Activated CD8-positive, alpha-beta memory T cell treated with anti-CD3 and anti-CD28 coated beads for 4 hours (primary cell): ENCODE measurements around the gene NARS2.
"Not testable (repeated sequence)": the region's sequence is repeated elsewhere in the genome, so short reads cannot be mapped to it uniquely, and the experiment has no call there.

ENCODE experiments used
- DNase-seq, 2 donors: peaks; one replicate each; pipeline ENCODE4 v3.0.0-alpha.2; 2020; ENCODE audit warnings: low read depth in 2 of 2

Gene NARS2

DNA sequence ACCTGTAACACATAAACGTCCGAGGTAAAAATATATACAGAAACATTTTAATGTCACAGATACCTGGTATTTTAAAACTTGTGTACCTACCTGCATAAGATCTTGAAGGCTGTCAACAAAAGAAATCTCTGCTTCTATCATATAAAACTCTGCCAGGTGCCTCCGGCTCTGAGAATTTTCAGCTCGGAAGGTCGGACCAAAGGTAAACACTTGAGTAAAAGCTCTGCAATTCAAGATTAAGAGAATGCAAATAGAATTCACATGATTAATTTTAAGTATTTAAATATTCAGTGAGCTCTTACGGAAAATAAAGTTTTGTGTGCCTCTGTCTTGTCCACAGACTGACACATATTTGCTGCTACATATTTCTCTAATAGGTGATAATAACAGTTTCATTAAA lies 81.7 kb downstream of the NARS2 start:
- no peak for DNase-seq

DNA sequence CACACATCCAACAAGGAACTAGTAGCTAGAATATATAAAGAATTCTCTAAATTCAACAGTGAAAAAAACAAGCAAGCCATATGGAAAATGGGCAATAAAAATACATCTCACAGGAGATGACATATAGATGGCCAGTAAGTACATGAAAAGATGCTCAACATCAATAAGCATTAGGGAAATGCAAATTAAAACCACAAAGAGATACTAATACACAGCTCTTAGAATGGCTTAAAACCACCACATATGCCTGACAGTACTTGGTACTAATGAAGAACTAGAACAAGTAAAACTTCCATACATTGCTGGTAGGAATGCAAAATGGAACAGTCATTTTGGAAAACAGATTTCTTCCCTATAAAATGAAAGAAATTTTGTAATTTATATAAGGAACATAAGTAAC lies 85.5 kb downstream of the NARS2 start:
- no peak for DNase-seq

DNA sequence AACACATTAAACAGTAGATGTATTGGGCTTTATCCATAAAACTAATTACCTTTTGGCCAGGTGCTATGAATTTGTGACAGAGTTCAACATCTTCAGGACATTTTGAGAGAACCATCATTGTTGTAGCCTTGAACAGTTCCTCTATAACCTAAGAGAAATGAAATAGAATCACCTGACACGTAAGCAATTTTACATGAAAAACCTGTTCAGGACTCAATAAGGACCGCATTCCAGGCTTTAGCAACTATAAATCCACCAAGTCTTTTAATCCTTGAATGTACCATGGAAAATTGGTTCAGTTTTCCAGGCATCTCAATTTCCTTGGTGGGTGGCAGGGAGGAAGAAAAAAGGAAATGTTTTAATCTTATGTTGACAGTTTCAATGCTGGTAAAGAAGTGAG lies 96.1 kb downstream of the NARS2 start:
- DNase-seq, result no peak

DNA sequence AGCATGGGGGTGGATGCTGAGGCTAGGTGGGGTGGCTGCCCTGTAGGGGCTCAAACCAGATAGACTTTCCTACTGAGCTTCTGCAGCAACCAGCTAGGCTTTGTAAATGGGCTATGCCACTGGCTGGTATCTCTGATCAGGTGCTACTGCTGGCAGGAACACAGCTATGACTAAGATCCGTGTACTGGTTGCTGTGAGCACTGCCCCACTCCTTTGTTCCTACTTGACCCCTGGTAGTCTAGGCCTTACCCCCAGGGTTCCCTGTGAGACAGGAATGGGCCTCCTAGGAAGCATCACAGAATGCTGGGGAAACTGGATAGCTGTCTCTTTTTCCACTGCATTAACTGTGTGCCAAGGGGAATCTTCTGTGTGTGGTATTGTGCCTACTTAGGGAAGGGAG lies 98.6 kb downstream of the NARS2 start:
- no peak for DNase-seq

DNA sequence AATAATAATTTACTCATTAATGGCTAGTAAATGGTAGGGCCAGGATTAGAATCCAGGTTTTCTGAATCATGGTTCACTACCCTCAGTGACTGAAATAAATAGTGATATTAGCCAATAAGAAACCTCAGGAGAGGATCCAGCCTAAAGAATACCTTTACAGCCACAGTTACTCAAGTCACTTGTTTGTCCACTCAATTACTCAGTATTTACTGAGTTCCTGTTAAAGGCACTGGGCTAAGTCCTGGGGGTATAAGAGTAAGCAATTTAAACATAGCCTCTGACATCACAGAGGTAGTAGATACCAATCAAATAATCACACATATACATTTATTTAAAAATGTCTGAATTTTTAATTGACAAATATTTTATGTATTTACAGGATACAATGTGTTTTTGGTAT lies 100.2 kb downstream of the NARS2 start:
- no peak for DNase-seq

DNA sequence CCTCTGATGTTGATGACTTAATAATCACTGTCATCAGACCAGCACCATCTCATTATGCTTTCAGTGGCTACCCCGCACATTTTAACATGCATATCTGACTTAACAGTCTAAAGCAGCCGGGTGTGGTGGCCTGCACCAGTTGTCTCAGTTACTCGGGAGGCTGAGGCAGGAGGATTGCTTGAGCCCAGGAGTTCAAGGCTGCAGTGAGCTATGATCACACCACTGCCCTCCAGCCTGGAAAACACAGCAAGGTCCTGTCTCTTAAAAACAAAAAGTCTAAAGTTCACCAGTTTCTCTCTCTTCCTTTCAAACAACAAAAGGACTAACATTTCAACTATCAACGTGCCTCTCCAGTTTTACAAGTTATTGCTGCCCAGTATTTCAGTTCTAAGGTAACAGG lies 101.8 kb downstream of the NARS2 start:
- DNase-seq, result no peak

DNA sequence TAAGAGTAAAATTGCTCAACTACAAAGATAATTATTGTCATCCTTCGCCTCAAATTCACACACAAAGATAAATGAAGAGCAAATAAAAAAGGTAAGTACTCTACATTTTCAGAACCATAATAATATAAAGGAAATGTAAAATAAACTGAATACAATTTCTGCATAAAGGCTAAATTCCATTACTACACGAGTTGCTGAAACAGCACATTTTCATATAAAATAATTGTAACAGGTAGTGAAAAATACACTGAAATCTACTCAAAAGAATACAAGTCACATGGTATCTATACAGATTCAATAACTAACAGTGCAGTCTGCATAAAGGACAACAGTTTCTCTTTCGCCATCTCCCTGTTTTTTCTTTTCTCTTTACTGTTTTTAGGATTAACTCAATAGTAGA lies 102.3 kb downstream of the NARS2 start:
- no peak for DNase-seq

DNA sequence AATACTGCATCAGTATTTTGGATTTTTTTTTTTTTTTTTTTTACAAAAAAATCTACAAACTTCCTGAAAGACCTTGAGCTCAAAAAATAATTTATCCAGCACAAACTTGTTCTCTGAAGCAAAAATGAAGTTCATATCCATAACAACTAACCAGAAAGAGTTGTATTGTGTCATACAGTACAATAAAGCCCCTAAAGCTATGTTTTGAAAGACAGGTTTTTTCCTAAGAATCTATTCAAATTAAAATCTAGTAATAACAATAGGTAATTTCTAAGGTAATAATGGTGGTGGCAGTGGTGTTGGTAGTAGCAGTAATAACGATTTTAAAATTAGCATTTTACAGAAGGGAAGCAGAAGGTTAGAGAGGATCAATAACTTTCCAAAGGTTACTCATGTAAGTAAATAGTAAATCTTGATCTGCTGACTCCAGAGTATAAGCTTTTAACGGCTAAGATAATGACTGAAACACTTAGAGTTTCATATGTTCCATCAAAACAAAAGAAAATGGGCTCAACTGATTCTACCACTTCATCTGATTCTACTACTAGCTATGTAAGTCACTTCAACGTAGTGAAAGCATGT lies 103.7 kb downstream of the NARS2 start:
- no peak for DNase-seq

DNA sequence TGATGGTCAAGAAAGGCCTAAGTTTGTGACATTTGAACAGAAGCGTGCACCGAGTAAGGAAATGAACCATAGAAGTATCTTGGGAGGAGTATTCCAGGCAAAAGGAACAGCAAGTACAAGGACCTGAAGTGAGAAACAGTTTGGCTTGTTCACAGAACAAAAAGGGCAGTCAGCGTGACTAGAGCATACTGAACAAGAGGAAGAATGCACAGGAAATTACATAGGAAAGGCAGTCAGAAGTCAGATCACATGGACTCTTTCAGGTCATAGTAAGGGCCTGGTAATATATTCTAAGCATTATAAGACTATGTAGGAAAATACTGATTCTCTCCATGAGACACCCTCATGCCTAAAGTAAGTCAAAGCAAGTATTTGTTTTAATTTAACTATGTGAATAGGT lies 104.8 kb downstream of the NARS2 start:
- DNase-seq, result no peak

DNA sequence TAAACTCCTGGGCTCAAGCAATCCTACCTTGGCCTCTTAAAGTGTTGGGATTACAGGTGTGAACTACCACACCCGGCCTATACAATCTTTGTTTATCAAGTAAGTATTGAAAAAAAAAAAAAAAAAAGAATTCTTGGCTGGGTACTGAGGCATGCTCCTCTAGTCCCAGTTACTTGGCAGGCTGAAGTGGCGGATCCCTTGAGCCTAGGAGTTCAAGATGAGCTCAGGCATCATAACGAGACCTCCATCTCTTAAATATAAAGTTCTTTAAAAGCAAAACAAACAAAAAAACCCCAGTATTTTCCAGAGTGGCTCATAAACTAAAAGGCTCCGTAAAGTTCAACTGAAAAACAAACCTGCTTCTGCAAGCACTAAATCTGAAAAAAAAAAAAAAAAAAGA lies 106.7 kb downstream of the NARS2 start:
- DNase-seq, result no peak

DNA sequence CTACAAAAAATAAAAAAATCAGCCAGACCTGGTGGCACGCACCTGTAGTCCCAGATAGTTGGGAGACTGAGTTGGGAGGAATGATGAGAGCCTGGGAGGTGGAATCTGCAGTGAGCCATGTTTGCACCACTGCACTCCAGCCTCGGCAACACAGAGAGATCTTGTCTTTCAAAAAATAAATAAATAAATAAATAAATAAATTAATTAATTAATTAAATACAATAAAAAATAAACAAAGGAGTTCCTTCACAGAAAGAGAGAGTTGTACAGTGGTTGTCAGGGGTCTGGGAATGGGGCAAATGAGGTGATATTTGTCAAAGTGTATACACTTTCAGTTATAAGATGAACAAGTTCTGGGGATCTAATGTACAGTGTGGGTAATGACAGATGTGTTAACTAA lies 107.3 kb downstream of the NARS2 start:
- DNase-seq, result no peak

DNA sequence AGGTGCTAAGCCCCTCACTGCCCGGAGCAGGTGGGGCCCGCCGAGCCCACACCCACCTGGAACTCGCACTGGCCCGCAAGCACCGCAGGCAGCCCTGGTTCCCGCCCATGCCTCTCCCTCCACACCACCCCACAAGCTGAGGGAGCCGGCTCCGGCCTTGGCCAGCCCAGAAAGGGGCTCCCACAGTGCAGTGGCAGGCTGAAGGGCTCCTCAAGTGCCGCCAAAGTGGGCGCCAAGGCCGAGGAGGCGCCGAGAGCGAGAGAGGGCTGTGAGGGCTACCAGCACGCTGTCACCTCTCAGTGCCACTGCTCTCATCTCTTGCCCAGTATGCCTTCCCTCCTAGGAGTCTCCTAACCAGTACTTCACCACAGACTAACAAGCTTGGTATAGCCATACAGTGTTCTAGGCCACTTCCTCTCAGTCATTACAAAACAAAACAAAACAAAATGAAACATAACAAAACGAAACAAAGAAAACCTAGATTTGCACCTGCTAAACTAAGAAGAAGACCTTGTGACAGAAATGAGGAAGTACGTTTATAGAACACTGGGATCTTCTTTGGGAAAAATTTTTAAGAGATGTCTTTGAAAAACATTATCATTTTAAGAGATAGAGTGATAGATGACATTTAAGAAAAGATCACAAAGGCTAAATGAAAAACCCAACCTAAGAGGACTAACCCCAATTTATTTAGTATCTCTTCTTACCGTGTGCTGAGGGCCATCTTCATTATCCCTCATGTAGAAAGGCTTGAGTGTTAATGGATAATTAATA lies 109.3 kb downstream of the NARS2 start:
- no peak for DNase-seq

DNA sequence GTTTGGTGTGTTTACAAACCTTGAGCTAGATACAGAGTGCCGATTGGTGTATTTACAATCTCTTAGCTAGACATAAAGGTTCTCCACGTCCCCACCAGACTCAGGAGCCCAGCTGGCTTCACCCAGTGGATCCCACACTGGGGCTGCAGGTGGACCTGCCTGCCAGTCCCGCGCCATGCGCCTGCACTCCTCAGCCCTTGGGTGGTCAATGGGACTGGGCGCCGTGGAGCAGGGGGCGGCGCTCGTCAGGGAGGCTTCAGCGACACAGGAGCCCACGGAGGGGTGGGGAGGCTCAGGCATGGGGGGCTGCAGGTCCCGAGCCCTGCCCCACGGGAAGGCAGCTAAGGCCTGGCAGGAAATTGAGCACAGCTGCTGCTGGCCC lies 109.9 kb downstream of the NARS2 start:
- not testable (repeated sequence) for DNase-seq

DNA sequence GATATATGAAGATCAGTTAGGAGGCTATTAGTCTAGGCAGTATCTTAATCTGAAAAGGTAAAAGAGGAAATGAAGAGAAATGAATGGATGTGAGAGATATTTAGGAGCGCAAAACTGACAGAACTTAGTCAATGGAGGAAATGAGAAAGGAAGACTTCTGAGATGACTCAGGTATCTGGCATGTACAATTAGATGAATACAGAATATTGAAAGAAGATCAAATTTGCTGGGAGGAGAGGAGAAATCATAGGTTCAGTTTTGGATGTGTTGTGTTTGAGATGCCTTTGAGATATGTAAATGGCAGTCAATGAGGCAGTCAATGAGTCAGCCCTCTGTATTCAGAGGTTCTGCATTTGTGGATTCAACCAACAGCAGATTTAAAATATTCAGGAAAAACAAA lies 114.2 kb downstream of the NARS2 start:
- no peak for DNase-seq

DNA sequence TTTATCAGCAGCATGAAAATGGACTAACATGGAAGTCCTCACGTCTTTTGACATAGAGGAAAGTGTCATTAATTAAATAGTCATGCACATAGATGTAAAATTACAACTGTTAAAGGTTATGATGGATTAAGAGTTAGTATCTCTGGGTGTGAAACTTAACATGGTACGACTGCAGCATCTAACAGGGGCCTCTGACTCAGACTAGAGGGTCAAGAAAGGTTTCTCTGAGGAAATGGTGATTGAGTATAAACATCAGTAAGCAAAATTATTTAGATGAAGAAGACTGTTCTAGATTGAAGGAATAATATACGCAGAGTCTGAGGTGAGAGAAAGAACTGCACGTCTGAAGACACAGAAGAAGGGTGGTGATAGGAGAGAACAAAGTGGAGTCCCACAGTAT lies 114.9 kb downstream of the NARS2 start:
- DNase-seq, result no peak

DNA sequence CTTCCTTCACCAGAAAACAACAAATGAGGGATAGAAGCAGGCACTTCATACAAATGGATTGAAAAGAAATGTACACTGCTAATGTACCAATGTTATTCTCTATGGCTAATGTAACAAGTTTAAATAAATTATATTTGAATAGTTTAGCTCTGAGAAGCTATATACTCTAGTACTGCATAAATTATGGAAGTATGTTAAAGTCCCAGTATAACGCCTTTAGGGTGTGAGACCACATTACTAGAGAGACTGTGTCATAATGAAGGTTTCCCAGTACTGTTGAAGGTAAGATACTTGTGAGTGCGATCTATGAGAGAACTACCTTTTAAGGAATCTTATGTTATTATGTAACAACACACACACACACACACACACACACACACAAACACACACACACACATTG lies 117.2 kb downstream of the NARS2 start:
- no peak for DNase-seq

DNA sequence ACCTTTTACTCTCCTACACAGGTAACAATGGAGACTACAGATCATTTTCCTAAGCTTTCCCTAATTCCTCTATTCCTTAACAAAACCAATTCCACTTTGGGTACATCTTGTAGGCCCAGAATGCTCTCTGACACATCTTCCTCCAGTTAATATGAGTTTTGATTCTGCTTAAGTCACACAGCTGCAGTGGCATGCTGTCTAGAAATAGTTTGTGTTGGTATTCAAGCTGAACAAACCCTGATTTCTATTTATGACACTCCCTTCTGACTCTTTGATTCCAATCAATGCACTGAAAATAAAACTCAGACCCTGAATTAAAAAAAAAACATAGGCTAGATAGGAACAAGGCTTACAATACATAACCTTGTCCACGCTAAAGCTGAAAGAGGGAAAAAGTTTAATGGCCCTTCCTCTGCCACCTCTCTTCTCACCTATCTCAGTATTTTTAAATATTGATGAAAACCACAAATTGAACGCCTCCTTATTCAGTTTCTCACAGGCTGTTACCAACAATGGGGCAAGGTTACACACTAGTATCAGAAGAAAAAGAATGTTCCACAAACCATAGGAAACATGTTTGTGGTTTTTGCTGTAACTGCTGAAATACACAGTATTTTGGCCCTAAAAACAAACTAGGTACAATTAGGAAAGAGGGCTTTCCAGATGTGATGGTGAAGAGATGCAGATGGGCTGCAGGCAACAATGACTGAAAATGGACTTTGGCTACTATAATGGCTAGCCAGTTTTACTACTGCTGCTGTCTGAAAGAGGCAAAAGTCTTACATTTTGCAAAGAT lies 121.3 kb downstream of the NARS2 start:
- no peak for DNase-seq

DNA sequence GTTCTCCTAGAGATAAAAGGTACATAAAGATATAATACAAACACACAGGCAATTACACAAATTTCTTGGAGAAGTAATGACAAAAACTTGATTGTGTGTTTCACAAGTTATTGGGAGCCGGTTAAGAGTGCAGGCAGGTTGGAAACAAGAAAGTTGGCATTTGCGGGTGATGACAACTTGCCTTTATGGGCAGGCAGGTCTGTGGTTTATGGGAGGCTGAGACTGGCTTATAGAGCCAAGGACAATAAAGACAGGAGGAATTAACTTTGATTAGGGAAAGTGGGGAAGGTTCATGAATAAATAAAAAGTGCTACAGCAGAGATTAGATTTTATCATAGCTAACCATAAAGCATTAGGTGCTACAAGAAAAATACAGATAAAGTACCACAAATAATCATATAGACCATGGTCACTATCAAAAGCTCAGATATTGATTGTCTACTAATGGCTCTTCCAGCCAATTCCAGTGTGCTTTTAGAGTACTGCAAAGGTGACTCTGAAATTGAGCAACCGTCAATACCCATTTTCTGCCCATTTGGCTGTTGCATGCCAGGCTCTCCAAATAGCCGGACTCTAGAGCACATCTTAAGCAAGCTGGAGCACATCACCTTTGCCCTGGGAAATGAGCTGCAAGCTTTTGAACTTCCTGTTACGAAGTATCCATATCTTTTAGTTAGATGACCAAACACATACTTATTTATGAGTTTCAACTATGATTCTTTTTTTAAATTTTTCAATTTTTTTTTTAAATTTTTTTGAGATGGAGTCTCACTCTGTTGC lies 123.1 kb downstream of the NARS2 start:
- DNase-seq, result no peak

DNA sequence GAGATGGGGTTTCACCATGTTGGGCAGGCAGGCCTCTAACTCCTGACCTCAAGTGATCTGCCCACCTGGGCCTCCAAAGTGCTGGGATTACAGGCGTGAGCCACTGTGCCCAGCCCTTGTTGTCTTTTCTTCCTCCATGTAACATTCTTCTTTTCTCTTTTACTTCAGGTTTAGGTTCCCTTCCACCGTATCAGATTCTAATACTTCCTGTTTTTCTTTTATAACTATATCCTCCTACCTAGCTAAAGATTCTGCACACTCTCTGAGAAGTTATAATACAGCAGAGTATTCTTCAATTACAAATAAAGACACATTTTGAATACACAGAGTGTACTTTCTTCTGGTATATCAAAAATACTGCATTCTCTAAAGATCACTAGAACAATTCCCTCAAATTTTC lies 123.8 kb downstream of the NARS2 start:
- DNase-seq, result no peak

DNA sequence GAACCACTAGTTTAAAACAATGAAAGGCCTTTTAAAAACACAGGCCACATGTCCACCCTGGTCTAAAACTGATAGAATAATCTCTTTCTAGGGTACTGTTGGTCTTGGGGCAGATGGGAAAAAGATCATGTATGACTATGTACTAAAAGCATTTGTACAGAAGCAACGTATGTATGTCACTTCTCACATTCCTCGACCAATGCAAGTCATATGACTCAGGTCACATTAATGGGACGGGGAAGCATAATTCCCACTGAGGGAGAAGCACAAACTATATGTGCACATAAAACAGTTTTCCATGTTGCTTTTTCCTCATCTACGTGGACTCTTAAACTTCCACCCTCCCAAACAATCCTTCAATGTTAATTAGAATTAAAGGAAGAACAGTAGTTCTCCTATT lies 124.8 kb downstream of the NARS2 start:
- no peak for DNase-seq

DNA sequence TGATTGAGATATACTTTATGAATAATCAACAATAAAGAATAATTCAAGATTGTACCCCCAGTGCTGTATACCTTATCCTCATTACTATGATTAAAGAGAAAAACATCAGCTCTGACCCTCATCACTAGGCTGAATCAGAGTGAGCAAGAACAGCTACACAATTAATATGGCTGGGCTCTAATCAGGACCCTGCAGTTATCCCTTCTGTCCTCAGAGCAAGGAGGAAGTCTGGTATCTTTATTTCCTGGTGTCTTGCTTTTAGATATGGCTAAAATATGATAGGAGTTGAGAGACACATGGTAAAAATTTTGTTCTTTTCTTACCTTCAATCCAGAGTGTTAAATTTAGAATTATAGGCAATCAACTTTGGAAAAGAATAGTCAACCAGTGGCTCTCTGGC lies 128.5 kb downstream of the NARS2 start:
- no peak for DNase-seq

DNA sequence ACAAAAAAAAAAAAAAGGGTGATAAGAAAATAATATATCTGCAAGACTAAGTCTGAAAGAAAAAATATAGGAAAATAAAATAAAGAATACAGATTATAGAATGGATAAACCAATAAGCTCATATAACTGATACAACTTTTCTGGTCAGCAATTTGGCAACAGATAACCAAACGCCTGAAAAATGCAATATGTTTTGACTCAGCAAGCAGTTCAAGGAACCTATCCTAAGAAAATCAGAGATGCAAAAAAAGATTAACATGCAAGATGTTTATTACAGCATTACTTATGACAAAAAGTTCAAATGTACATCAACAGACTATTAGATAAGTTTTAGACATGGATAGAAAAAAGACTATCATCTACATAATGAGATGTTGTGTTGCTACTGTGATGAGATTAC lies 129.9 kb downstream of the NARS2 start:
- DNase-seq, result no peak
